ENCODE results near the gene B4GAT1. TPM values are rescaled to one million over a fixed set of nuclear protein-coding genes. Genes with fewer than 3 reads are reported as not detected.
A peak's percentile ranks its signal among the peaks of the same experiment; 100 is the strongest.

B4GAT1 gene
- total RNA-seq, 1 experiment from 2014 or later: 47.1 TPM

DNA sequence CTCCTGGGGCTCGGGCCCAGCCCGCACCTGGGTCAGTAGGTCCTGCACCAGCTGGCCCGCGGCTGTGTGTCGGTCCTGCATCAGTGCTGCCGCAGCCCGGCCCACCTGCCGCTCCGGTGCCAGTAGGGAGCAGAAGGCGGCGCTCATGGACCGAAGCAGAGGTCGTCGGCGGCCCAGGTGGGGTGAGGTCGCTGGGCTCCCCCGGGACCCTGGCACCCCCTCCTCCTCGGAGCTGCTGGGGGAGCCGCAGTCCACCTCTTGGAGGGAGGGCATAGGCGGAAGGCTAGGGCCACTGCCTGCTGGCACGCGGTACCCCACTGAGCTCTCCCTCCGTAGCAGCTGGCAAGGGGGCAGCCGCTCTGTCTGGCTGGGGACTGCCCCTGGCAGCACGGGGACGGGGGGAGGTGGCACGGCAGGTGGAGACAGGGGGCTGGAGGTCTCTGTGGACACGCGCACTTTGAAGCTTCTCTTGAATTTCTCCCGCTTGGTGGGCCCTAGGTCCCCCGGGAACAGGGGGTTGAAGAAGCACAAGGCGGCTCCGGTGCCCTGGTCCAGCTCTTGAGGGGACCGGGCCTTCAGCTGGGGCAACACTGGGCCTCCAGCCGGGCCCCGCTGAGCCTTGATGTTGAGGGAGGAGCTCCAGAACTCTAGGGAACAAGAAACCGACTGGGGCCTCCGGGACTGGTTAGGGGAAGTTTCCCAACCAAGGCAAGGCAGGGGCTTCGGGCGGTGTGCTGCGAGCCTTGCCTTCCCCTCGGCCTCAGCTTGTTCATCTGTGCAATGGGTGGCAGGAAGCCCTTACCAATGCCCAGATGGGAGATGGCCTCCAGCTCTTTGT, 12.6 kb downstream of the B4GAT1 start:
- BruUV-seq (replicated peaks): no TSS peak
- no peaks in the 10 kb centered on the region for H3K27me3 ChIP-seq (replicated peaks; ENCODE audit: insufficient read depth, low read depth, low read length, poor library complexity)
- no peak overlapping the region for H3K4me3 ChIP-seq (ENCODE audit: low read depth, low read length, poor library complexity, severe bottlenecking)
- no peaks in the 10 kb centered on the region for H3K9me3 ChIP-seq (ENCODE audit: low read depth, low read length, poor library complexity, severe bottlenecking)
- ChIA-PET POLR2A (ENCODE audit: low non-redundant PET) (no interaction called here), CTCF (interaction anchor here (1.0 kb wide), 1 partner anchor 23 kb away, joined by 3 read pairs; no protein-coding TSS in a partner anchor)
- DNase-seq (ENCODE audit: low spot score): no peak
- intact Hi-C loops (cut with micrococcal nuclease; ENCODE audit: unreplicated experiment): no loop called here
- H3K27ac ChIP-seq (ENCODE audit: low read depth, low read length, poor library complexity, severe bottlenecking): peak overlapping the region; percentile 61
- TF ChIP-seq CTCF (conservative IDR thresholded peaks at IDR 0.05; ENCODE audit: low read depth, low read length) (no peak), EZH2 (IDR thresholded peaks at IDR 0.05; ENCODE audit: borderline replicate concordance, low read depth, low read length, poor library complexity, severe bottlenecking) (no peak)
- peaks cover 7% of the 10 kb centered on the region for H3K36me3 ChIP-seq (ENCODE audit: insufficient read depth, low read length, poor library complexity, severe bottlenecking)
- H3K4me1 ChIP-seq (ENCODE audit: insufficient read depth, low read length, poor library complexity, severe bottlenecking): peaks cover 25% of the 10 kb centered on the region

DNA sequence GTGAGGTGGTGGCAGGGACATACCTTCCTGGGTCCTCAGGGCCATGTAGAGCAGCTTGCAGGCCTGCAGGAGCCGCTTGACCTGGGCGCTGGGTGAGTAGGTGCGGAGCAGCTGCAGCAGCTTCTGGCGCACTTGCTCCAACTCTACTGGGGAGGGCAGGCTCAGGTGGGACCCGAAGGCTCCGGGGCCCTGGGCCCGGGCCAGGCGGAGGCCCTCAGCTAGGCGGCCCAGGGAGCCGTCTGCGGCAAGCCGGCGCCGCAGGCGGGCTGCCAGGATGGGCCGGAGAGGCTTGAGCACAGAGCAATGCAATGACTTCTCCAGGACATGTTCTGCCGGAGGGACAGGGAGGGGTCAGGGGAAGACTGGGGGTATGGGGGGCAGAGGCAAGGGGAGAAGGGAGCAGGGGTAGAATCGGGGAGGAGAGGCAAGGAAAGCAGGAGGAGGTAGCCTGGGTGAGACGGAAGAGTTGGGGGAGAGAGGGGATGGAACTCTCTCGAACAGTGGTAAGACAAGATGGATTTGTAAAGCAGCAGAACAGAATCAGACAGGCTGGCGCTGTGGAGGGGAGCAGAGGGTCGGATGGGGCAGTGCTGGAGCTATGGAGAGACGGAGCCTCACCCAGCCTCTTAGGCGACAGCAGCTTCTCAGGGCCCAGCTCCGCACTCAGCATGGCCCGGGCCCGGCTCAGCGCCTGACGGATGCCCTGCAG, 13.4 kb downstream of the B4GAT1 start:
- ChIA-PET CTCF (no interaction called here), POLR2A (ENCODE audit: low non-redundant PET) (no interaction called here)
- Histone ChIP-seq H3K4me1 (ENCODE audit: insufficient read depth, low read length, poor library complexity, severe bottlenecking) (peaks cover 25% of the 10 kb centered on the region), H3K27me3 (replicated peaks; ENCODE audit: insufficient read depth, low read depth, low read length, poor library complexity) (no peaks in the 10 kb centered on the region), H3K9me3 (ENCODE audit: low read depth, low read length, poor library complexity, severe bottlenecking) (no peaks in the 10 kb centered on the region), H3K4me3 (ENCODE audit: low read depth, low read length, poor library complexity, severe bottlenecking) (no peak overlapping the region), H3K36me3 (ENCODE audit: insufficient read depth, low read length, poor library complexity, severe bottlenecking) (peaks cover 7% of the 10 kb centered on the region), H3K27ac (ENCODE audit: low read depth, low read length, poor library complexity, severe bottlenecking) (peak overlapping the region; percentile 25)
- TF ChIP-seq CTCF (conservative IDR thresholded peaks at IDR 0.05; ENCODE audit: low read depth, low read length): no peak
- TF ChIP-seq EZH2 (IDR thresholded peaks at IDR 0.05; ENCODE audit: borderline replicate concordance, low read depth, low read length, poor library complexity, severe bottlenecking): no peak
- DNase-seq (ENCODE audit: low spot score): no peak
- BruUV-seq (replicated peaks): no TSS peak
- intact Hi-C loops (cut with micrococcal nuclease; ENCODE audit: unreplicated experiment): no loop called here

DNA sequence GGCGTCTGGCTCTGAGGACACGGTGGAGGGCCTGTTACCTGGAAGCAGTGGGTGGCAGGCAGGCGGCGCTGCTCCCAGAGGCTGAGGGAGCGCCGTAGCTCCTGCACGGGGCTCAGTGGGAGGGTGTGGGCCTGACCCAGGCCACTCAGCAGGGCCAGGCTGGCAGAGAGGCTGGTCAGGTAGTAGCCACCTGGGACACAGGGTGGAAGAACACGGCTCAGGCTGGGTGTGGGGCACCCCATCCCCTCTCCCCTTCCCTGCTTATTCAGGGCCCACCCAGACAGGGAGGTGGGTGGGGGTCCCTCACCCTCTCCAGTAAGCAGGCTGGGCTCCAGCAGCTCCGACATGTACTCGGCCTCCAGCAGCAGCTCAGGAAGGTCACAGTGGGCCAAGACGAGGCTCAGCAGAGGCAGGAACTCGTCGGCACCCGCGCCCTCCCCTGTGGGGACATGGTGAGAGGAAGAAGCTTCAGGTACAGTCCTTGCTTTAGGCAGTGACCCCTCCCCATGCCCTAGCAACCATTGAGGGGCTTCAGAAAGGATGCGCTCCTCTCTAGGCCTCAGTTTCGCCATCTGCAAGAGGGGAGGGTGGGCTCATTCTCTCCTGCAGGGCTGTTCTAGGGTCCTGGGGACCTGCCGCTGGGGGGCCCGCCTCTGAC, 14.1 kb downstream of the B4GAT1 start:
- TF ChIP-seq CTCF (conservative IDR thresholded peaks at IDR 0.05; ENCODE audit: low read depth, low read length) (no peak), EZH2 (IDR thresholded peaks at IDR 0.05; ENCODE audit: borderline replicate concordance, low read depth, low read length, poor library complexity, severe bottlenecking) (no peak)
- Histone ChIP-seq H3K27me3 (replicated peaks; ENCODE audit: insufficient read depth, low read depth, low read length, poor library complexity) (no peaks in the 10 kb centered on the region), H3K9me3 (ENCODE audit: low read depth, low read length, poor library complexity, severe bottlenecking) (no peaks in the 10 kb centered on the region), H3K4me3 (ENCODE audit: low read depth, low read length, poor library complexity, severe bottlenecking) (no peak overlapping the region), H3K4me1 (ENCODE audit: insufficient read depth, low read length, poor library complexity, severe bottlenecking) (peaks cover 29% of the 10 kb centered on the region), H3K36me3 (ENCODE audit: insufficient read depth, low read length, poor library complexity, severe bottlenecking) (peaks cover 7% of the 10 kb centered on the region), H3K27ac (ENCODE audit: low read depth, low read length, poor library complexity, severe bottlenecking) (peak overlapping the region; percentile 25)
- no peak for DNase-seq (ENCODE audit: low spot score)
- CTCF ChIA-PET: no interaction called here
- POLR2A ChIA-PET (ENCODE audit: low non-redundant PET): no interaction called here
- intact Hi-C loops (cut with micrococcal nuclease; ENCODE audit: unreplicated experiment): no loop called here
- BruUV-seq (replicated peaks): no TSS peak

All from A673 (cell line).